ENCODE data around the gene TRIM44.
"Not testable (repeated sequence)": the region's sequence is repeated elsewhere in the genome, so short reads cannot be mapped to it uniquely, and the experiment has no call there.

TRIM44 gene

DNA sequence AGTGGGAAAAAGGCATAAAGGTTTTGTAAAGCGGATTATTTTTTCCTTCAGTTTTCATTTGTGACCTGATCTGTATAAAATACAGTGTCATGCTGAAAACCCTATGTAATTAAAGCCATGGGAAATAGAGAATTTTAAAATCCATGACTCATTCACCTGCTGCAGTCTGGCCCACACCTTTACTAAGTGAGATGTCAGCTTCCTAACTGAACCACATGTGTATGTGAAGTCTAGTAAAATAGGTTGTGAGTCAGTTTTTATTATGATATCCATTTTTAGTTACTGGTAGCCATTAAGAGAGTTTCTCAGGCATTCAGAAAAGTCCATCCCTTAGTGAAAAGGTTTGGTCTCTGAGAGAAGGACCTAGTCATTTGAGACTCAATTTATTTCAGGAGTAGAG, 60.9 kb downstream of the TRIM44 start:
- DNase-seq: no peak

DNA sequence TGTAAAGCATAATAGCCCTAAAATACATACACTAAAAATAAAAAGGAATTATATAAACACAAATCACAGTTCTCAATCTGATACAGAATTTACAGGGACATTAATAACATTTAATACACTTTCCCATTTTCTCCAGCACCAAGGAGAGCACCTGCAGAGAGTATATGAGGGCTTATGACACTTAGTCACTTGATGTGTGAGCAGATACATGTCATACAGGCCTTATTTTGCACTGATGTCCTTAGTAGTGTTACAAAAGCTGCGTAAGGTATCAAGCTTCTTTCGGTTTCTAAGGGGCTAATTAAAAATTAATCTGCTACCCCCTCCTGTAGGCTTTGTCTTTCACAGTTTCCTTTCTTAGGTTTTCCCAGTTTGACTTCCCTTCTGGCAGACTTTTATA, 61.3 kb downstream of the TRIM44 start:
- DNase-seq: no peak

DNA sequence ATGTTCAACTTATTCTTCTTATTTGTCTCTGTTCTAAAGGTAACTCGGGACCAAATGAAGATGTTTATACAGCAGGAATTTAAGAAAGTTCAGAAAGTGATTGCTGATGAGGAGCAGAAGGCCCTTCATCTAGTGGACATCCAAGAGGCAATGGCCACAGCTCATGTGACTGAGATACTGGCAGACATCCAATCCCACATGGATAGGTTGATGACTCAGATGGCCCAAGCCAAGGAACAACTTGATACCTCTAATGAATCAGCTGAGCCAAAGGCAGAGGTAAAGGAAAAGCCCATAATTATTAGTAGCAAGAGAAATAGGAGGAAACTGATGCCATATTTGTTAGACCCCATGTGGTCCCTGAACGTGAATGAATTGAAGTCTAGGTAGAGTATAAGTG, 63.3 kb downstream of the TRIM44 start:
- DNase-seq: no peak

DNA sequence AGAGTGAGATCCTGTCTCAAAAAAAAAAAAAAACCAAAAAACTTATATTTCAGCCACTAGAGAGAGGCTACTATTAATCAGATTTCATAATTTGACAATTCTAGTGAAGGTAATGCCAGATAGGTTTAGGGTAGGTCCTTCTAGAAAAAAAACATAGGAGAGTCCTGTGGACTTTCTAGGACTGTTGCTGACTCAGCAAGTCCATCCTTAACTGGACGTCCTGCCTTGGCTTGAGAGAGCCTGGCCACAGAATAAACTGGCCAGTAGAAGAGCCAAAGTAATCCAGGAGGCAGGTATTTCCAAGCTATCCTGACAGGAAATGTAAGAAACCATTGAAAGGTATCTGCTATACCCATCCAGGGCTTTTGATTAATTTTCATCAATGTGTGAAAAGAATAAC, 64.6 kb downstream of the TRIM44 start:
- DNase-seq: no peak

DNA sequence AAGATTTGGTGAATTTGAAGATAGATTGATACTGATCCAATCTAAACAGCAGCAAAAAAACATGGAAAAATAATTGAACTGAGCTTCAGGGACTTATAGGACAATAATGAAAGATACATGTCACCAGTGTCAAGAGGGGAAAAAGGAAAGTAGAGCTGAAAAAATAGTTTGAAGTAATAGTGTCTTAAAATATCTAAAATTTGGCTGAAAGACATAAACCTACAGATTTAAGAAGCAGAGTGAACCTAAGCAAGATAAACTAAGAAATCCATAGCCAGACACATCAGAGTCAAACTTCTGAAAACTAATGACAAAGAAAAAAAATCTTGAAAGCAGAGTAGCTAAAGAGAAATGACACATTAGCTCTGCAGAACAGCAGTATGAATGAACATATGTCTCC, 67.7 kb downstream of the TRIM44 start:
- DNase-seq: no peak

DNA sequence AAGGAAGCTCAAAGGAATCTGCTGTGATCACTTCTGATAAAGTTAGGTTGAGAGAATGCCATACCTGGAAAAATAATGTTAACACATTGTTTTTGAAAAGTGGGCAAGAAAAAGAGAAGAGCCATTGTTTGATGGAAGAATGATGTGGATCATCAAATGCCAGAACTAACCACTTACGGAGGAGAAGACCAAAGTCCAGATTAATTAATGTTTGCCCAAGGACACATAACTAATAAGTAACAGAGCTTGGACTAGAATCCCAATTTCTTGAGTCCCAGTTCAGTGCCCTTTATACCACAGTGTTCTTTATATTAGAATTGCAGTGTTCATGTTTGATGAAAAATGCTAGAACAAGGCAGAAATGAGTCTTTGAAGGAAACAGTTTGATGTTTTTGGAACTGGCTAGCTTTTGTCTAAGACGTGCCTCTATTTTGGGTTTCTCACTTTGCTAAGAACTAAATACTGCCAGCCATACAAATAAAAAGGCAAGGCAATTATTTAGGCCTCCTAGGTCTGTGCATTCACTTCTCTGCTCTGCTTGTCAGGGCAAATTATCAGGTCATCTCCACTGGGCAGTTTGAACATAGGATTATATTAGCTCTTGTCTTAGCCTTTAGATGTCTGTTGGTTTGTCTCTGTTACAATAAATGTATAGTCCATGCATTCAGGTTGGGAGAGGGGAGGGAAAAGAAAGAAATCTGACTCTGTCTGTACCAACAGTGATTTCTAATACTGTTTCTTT, 72.3 kb downstream of the TRIM44 start:
- DNase-seq: no peak

DNA sequence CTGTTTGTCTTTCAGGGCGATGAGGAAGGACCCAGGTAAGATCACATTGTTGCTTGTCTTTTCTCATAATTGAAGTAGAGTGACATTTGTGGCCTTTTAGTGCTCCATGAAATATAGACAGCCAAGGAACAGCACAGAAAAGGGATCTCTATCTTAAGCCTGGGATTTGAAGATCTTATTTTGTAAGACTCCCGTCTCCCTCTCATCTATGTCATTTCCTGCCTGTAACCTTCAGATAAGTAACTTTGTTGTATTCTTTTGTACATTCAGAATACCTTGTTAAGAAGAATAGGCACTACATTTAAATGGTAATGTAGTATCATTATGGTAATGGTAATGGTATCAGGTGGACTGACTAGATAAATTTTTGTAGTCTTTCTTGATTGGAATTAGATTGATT, 72.8 kb downstream of the TRIM44 start:
- no peak for DNase-seq

DNA sequence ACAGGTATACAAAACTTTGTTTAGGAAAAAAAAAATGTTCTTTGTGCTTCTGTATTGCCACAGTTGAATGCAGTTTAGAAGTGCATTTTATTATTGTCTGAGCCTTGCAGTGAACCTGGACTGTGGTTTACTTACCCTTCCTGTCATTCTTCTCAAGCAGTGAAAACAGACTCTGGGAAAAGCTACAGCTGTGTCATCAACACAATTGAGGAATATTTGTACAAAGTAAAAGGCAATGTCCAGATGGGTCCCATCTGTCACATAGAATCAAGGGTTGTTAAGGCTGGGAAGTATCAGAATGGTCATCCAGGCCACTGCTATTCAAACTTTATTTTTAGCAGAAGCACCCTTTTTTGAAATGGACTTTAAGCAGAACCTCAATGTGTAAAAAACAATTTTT, 73.3 kb downstream of the TRIM44 start:
- DNase-seq: no peak

DNA sequence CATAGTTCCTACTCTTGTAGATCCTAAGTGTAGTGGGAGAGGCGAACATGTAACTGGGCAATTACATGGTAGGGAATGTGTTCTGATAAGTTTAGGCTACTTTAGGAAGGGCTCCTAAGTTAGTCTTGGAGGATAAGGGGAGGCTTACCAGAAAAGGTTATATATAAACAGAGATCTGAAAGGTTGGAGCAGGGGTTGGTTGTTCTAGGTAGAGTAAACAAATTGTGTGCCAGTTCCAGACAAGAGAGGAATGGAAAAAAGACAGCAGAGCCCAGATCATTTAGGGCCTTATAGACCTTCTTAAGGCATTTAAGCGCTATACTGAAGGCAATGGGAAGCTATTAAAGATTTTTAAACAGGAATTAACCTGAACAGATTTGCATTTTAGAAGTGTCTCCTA, 74.4 kb downstream of the TRIM44 start:
- DNase-seq: no peak

DNA sequence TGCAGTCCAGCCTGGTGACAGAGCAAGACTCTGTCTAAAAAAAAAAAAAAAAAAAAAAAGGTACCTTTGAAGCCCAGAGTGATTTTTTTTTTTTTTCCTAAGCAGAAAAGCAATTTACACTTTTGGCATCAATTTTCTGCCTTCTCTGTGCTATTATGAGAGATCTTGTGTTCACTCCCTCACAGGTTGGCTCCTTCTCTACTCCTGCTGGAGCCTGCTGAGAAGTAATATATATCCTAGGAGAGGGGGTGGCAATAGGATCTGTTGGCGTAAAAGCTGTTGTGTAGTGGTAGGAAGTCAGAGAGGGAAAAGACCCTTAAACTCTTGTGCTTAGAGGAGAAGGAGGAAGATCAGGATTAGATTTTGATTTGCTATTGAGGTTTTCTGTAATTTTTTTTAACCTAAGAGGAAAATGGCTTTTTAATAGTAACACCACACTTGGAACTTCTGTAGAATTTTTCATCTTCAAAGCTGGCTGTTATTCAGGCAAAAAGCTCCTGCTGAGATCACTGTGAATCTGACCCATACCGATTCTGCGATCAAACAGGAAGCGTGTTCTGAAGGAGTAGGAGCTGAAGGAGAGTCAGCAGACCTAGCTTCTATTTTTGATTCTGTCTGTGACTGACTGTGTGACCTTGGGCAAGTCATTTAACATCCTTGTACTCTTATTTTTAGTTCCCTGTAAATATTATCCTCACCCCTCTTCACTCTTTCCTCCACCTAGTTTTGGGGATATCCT, 77.7 kb downstream of the TRIM44 start:
- no peak for DNase-seq

DNA sequence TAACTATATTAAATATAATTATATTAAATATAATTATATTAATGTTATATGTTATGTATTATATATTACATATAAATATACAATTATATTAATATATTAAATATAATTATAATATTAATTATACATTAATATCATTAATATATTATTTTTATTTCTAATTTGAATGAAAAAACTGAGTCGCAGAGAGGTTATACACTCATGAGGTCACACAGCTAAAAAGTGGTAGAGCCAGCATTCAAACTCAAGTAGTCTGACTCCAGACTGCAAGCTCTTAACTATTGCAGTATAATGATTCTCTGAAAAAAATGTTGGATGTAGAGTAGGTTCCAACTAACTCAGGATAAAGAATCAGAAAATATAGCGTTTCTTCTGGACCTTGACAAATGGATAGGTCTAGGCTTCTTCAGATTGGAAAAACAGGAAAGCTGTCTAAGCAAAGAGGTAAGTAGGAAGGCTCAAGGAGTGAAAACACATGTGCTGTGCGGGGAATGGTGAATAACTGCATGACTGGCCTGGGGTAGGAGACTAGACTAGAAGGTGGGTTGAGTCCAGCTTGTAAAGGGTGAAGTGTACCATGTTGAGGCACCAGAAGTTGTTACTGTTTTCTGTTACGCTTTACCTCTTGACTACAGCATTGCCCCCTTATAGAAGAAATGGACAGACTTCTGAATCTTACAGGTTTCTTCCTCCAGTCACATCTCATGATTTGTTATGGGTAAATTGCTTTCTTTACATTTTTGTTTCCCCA, 80.3 kb downstream of the TRIM44 start:
- DNase-seq: no peak

DNA sequence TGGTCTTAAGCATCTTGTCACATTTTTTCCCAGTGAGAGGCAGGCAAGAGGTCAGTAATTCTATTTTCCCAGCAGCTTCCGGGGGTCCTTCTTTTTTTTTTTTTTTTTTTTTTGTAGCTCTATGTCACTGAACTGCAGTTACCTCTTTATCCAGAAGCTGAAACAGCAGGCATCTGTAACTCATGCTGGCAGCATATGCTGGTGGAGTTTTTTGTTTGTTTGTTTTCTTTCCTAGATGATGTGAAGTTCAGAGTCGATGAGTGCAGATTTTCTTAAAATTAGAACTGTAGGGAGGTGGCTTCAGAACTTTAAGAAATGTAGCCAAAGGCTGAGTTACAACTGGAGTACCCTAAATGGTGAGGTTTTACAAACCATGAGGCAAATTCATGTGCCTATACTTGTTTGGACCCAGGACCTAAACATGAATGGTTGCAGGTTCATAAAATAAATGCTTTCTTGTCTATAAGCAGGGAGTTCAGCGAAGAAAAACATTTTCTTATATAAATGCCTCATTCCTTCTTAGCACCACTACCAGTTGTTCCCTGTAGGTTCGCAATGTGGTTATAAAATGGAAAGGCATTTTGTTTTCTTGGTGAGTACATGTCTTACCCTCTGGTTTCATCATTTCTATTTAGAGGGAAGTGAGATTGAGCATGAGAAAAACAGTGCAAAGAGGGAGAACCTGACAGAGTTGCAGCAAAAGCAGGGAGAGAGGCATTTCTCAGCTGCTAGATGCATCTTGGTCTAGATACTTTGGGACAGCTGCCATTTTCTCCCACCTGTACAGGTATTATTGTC, 84.0 kb downstream of the TRIM44 start:
- DNase-seq: no peak

DNA sequence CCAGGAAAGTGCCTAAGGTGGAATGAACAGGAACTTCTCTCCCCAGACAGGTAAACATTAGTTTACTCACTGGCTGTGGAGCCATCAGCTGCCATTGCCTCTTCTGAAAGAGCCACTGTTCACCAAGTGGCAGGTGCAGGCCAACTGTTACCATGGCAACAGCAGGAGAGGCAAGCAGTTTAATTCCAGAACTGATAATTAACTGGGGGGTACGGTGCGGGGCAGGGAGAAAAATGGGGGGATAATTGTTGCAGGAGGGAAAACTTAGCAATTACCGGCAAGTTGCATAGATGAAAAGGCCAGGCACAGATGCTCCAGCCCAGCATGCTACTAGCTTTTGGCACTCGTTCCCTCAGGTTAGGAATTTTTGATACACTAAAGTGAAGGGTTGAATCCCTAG, 85.1 kb downstream of the TRIM44 start:
- no peak for DNase-seq

DNA sequence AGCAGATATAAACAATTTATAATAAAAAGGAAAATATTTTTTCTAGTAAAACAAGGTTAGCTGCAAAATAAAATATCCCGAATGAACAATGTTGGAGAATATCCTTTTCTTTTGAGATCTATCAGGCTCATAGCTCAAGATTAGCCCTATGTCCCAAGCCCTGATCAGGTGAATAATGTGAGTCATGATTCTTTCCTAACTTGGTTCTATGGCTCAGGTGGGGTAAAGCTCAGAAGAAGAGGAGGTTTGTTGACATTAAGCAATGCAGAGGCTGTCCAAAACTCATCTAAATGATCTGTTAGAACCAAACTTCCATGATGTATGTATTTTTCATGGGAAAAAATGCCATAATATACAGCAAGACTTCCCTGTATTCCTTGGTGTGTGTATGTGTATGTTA, 86.1 kb downstream of the TRIM44 start:
- no peak for DNase-seq

DNA sequence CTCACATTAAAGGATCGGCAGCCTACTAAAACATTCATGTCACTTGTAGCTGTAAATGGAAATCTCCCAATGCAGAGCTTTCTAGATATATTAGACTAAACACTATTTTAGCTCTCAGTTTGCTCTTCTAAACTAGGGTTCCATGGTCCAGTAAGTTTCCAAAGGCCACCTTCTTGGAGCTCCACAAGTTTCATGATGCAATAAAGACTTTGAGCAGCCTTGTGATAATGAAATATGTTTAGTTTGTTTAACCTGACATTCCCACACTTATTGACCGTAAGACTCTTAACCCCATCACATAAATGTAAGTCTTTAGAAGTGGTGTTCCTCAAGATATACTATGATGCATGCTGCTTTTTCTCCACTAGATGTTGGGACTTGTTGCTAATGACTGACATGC, 87.7 kb downstream of the TRIM44 start:
- DNase-seq: no peak

DNA sequence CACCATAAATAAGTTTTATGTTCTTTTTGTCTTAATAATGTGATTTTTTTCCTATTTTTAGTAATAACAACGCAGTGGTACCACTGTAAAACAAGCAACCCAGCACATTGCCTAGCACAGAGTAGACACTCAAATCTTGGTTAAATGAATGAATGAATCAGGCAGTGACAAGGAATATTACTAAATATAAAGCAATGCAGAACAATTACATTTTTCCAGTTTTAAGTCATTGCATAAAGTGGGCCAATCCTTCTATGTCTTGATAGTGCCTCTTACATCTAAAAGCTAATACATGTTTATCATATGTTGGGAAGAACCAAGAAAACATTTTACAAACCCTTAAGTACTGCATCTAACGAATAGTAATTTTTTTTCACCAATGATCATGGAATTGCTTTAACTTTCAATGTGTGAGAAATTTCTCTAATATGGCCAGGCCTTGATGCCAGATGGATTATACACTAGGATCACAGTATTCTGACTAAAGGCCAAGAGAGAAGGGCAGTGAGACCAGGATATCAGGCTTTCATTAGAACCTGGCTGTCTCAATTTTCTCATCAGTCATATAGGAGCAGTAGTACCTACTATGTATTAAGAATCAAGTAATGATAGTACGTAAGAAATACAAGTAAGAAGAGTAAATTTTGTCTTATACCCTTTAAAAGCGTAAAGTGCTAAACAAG, 88.5 kb downstream of the TRIM44 start:
- DNase-seq: no peak

DNA sequence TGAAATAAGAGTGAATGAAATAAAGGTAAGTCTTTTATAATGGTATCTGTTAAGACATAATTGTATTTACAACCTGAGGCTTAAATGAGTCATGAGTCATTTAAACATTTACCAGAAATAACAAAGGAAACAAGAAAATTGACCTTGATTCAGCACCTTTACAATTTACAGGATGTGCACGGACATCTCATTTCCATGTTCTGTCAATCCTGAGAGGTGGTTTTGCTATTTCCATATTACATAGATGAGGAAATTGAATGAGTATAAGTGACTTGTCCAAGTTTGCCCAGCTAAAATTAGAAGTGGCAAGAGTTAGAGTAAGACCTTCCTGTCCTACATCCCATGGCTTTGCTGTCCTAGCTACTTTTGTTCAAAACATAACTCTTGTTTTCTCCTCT, 89.1 kb downstream of the TRIM44 start:
- DNase-seq: no peak

DNA sequence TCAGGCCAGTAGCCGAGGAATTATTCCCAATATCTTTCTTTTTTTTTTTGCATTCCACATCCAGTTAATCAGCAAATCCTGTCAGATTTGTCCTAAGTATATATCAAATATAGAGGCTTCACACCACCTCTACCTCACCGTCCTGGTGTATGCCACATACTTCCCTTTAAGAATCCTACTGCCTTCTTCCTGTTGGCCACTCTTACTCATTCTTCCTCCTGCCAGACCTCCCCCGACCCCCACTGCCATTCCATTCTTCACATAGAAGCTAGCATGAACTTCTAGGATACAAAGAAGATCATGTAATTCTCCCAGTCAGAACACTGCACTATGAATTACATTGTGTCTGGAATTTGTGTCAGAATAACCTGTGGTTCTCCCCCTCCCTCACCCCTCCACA, 89.5 kb downstream of the TRIM44 start:
- no peak for DNase-seq

DNA sequence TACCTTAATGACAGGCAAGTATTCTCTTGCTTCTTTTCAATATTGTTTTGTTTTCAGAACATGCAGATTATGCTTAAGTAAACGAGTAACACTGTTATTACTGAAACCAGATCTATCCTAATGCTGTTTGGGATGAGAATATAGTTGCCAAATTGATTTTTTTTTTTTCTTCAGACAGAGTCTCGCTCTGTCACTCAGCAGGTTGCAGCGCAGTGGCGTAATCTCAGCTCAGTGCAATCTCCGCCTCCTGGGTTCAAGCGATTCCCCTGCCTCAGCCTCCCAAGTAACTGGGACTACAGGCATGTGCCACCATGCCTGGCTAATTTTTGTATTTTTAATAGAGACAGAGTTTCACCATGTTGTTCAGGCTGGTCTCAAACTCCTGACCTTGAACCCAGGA, 91.0 kb downstream of the TRIM44 start:
- not testable (repeated sequence) for DNase-seq

DNA sequence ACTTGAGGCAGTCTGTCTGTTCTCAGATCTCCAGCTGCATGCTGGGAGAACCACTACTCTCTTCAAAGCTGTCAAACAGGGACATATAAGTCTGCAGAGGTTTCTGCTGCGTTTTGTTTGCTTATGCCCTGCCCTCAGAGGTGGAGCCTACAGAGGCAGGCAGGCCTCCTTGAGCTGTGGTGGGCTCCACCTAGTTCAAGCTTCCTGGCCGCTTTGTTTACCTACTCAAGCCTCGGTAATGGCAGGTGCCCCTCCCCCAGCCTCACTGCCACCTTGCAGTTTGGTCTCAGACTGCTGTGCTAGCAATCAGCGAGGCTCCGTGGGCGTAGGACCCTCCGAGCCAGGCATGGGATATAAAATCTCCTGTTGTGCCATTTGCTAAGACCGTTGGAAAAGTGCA, 97.4 kb downstream of the TRIM44 start:
- DNase-seq: not testable (repeated sequence)

DNA sequence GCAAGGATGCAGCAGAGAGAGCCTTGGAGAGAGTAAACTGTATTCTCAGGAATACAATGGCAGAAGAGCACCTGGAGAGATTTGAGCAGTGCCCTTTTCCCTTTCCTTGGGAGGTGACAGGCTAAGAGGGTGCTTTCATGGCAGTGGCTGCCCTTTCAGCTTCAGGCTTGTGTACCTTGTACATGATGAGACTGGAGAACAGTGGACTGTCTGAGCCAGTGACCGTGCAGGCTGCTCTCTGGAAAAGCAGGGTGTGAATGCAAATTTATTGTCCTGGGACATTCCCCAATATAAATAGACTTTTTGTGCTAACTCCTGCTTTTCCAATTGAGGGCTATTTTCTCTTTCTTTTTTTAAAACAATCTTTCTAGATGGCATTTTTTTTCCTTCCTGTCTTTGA, 99.3 kb downstream of the TRIM44 start:
- no peak for DNase-seq

DNA sequence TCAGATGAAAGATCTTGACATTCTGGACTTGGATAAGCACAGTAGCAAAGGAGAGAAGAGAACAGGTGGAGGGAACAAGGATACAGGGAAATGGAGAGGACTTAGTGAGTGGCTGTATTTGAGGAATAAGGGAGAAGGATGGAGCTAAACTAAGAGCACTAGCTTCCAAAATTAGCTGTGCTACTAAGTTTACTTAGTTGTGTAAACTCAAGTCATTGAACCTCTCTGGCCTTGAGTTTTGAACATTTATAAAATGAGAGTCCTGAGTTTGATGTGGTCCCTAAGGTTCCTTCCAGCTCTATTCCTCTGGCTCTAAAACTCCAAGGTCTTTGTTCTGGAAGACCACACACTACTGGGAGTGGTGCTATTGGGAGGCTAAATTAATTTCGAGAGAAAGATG, 100.7 kb downstream of the TRIM44 start:
- DNase-seq: no peak

DNA sequence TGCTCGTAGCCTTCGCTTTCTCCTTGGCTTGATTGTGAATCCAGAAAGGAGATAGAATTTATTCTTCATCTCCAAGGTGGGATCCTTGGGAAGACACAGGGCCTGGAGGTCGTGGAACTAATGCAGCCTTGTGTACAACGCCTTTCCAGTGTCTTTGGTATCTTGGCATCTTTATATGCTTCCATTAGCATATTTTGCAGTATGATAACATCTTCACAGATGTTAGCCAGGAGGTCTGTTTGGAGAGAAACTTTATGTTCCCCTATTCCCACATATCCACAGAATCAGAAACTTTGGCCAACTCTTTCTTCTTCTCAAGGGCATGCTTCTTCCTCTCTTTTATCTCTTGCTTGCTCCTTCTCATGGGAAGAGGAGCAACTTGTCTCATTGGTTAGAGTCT, 101.2 kb downstream of the TRIM44 start:
- DNase-seq: no peak
